ENCODE results near the gene MADCAM1.
"Not testable (repeated sequence)": the region's sequence is repeated elsewhere in the genome, so short reads cannot be mapped to it uniquely, and the experiment has no call there.

The MADCAM1 gene

DNA sequence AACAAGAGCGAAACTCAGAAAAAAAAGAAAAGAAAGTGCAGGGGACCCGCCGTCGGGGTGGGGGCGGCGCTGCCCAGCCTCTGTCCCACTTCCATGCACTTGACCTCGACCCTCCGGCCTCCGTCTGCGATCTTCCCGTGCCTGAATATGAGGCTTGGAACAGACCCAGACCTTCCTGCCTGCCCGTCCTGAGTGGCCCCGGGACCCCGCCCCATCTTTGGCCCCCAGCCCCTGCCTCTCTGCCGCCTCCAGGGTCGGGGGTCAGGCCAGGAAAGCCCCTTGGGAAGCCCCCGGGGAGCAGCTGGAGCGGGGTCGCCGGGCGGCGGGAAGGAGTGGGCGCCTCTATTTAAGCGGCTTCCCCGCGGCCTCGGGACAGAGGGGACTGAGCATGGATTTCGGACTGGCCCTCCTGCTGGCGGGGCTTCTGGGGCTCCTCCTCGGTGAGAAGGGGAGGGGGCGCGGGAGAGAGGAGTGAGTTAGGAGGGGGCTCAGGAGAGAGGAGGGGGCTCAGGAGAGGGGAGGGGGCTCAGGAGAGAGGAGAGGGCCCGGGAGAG is at the start of gene MADCAM1:
MADCAM1 (plus strand) TSS at position 375 of the 554 bp plus-strand sequence; CDS start at position 389, 14 bp downstream.
- no peak for DNase-seq

GRCh38 chr19:447064-447426 is 49.2 kb upstream of the MADCAM1 start:
- no peak for DNase-seq

- no peak for DNase-seq
Measured at GRCh38 chr19:447816-448560, 48.3 kb upstream of the MADCAM1 start.

DNA sequence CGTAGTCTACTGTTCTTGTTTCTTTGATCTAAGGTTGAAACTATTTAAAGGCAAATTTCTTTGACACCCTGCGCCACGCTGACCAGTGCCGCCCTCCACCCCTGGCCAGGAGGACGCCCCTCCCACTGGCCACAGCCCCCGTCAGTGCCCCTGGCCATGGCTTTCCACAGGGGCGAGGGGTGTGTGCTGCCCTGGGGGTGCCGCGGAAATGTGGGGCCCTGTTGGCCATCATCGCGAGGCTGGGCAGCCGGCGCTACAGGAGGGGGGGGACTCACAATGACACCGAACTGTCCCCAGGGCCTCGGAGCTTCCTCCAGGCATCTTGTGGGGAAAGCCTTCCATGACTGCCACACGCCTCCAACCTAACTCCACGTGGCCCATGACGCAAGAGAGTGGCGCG is 46.4 kb upstream of the MADCAM1 start:
- no peak for DNase-seq

- DNase-seq, result not testable (repeated sequence)
Measured at GRCh38 chr19:450912-451481, 45.3 kb upstream of the MADCAM1 start.

DNA sequence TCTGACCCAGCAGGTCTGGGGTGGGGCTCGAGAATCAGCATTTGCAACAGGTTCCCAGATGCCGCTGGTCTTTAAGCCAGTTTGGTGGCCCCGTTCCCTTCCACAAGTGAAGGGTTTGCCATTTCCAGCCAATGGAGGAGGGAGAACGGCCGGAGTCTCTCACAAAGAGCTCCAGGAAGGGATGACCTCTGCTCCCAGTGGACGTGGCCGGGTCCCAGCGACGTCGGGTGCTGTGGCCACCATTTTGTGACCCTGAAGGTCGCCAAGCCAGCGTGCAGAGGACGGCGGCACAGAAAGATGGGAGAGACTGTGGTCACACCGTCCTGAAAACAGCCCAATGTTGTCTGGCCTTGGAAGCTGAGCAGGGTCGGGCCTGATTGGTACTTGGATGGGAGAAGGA is 43.5 kb upstream of the MADCAM1 start:
- DNase-seq, result no peak

- no peak for DNase-seq
Measured at GRCh38 chr19:453606-454005, 42.7 kb upstream of the MADCAM1 start.

- no peak for DNase-seq
Measured at GRCh38 chr19:455031-455705, 41.1 kb upstream of the MADCAM1 start.

DNA sequence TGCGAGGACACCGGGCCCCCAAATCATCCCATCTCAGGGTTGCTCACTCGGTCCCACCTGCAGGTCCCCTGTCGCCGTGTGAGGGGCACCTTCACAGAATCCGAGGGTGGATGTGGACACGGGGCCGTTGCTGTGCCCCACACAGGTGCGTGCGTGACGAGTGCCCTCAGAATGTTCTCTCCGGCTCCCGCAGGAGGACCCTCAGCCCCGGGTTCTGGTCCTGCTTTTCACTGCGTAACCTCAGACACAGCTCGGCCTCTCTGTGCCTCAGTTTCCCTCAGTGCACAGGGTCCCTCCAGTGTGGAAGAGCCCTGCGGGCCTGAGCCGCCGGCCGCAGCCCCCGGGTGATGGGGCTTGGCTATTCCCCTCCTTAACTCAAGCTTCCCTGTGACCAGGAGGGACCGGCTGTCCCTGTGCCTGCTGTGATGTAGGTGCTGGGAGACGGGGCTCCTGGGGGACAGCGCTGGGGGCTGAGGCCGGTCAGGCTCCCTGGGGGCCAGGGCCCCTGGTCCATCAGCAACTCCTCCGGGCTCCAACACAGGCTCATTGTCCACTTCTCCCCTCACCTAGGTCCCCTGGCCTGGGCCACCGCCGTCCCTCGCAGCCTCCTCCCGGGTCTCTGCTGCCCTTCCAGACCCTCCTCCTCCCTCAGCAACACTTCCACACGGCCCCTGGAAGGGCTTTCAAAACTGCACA is 40.3 kb upstream of the MADCAM1 start:
- DNase-seq, result no peak

GRCh38 chr19:456547-457110 is 39.7 kb upstream of the MADCAM1 start:
- DNase-seq, result no peak

DNA sequence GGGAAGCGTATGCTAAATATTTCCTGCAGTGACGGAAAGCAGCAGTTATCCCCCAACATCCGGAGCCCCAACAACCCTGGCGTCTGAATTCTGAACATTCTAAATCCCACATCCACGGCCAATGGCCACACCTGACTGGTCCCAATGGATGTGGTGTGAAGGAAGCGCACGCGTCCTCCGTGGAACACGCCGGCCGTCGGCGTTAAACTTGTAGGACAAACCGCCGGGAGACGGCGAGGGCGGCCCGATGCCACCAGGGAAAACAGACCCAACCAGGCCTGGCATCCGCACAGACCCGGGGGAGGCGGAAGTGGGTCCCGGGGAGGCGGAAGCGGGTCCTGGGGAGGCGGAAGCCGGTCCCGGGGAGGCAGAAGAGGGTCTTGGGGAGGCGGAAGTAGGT is 38.6 kb upstream of the MADCAM1 start:
- no peak for DNase-seq

- DNase-seq, result no peak
Measured at GRCh38 chr19:458091-459042, 37.9 kb upstream of the MADCAM1 start.

GRCh38 chr19:459724-460511 is 36.4 kb upstream of the MADCAM1 start:
- peak; percentile 48 for DNase-seq

- DNase-seq, result no peak
Measured at GRCh38 chr19:460877-461720, 35.2 kb upstream of the MADCAM1 start, which contains the start of gene SHC2. Gene SHC2, minus strand, starts transcription at chr19:461033. Its CDS starts 37 bp downstream, at chr19:460996.

DNA sequence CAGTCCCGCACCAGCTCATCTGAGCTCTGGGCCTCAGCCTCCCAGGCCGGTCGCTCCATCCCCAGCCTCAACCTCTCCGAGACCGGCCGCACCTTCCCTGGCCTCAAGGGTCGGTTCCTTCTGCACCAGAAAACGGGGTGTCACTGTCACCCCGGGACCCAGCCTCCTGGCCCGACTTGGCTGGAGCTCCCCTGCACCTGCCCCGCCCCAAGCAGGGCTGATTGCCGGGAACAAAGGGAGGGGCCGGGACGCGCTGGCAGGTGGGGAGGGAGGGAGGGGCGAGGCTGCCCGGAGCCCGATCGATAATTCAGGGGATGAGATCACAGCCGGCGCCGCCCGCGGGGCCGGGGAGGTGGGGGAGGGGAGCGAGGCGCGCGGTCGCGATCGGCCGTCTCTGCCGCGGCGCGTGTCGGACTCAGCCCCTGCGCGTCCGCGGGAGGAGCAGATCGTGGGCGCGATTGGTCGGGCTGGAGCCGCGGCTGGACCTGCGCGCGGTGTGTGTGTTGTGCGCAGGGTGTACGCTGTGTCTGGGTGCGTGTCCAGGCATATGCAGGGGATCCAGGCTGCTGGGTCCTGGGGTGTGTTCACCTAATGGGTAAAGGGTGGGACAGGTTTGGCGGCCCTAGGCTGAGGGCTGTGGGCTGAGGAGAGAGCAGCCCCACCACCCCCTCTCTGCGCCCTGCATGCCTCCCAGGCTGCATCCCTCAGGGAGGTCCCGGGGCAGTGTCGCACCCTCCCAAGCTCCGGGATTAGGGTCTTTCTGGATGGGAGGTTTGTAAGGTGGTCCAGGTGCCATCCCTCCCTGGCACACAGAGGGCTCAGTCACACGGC is 34.4 kb upstream of the MADCAM1 start:
- DNase-seq, result peak; percentile 58

DNA sequence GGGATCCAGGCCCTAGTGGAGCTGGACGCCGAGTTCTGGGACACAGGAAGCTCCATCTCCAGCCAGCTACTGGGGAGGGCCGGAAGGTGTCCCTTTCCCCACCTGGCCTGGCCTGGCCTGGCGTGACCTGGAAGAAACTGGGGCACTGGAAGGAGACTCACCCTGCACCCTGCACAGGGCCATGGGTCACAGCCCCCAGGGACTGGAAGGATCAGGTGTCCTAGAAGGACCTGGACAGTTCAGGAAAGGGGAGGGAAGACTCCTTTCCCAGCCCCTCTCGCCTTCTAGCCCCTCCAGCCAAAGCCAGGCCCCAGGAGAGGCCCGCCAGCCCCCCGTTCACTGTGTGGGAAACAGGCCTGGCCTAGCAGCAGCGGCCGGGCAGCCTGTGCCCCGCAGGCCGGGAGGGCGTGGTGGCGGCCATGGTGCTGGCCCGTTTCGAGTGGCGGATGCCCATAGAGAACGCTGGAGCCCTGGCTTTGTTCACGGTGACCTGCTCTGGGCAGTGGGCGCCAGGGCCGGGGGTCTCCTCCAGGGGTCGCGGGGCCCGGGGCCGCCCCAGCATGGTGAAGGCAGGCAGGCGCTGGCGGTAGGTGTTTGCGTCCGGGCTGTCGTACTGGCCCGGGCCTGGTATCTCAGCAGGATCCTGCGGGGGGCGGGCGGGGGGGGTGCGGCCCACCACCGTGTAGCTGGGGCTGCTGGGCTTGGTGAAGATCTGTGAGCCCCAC is 32.6 kb upstream of the MADCAM1 start:
- DNase-seq, result no peak

GRCh38 chr19:464208-464545 is 32.1 kb upstream of the MADCAM1 start:
- DNase-seq, result no peak
